ENCODE data around the gene CSMD2. TPM values are rescaled to one million over a fixed set of nuclear protein-coding genes. Genes with fewer than 3 reads are reported as not detected.

Gene CSMD2
- total and polyA plus RNA-seq, 4 experiments from 2014 or later, result not detected

- Histone ChIP-seq H3K4me1 (ENCODE audit: insufficient read depth, low read length) (no peaks in the 10 kb centered on the region), H3K4me3 (ENCODE audit: low read length in 2 of 2) (no peak overlapping the region), H3K27ac (ENCODE audit: low read depth, low read length) (no peak overlapping the region), H3K27me3 (ENCODE audit: insufficient read depth, low read length) (peaks cover 5% of the 10 kb centered on the region), H3K36me3 (ENCODE audit: insufficient read depth, low read length) (no peaks in the 10 kb centered on the region), H3K9me3 (ENCODE audit: control insufficient read depth in 1 of 2, low read length in 2 of 2) (no peaks in the 10 kb centered on the region)
- no peaks in the 10 kb centered on the region for H3K9me3 Mint-ChIP-seq
- CTCF ChIA-PET (ENCODE audit: partially characterized antibody), result interaction anchor here (1.5 to 1.9 kb wide), 2 partner anchors 9 to 11 kb away, joined by 4 to 13 read pairs; no protein-coding TSS in a partner anchor
- no peak overlapping the region for H3K4me3 Mint-ChIP-seq
- intact Hi-C loops (cut with micrococcal nuclease), result no loop called here
- POLR2A ChIA-PET (ENCODE audit: partially characterized antibody), result no interaction called here
- H3K27me3 Mint-ChIP-seq, result peaks cover 17 to 29% of the 10 kb centered on the region in 2 donors
- H3K36me3 Mint-ChIP-seq, result no peaks in the 10 kb centered on the region
- no peaks in the 10 kb centered on the region for H3K4me1 Mint-ChIP-seq
- peak overlapping the region in 1 of 7 donors; percentile 48 for H3K27ac Mint-ChIP-seq
- DNase-seq, result no peak
These were observed 541.2 kb downstream of the CSMD2 start for GRCh38 chr1:33623811-33624210.

GRCh38 chr1:33622757-33623156, 542.3 kb downstream of the CSMD2 start:
- Histone ChIP-seq H3K4me3 (ENCODE audit: low read length in 2 of 2) (no peak overlapping the region), H3K9me3 (ENCODE audit: control insufficient read depth in 1 of 2, low read length in 2 of 2) (no peaks in the 10 kb centered on the region), H3K27ac (ENCODE audit: low read depth, low read length) (no peak overlapping the region), H3K36me3 (ENCODE audit: insufficient read depth, low read length) (no peaks in the 10 kb centered on the region), H3K27me3 (ENCODE audit: insufficient read depth, low read length) (peaks cover 5% of the 10 kb centered on the region), H3K4me1 (ENCODE audit: insufficient read depth, low read length) (no peaks in the 10 kb centered on the region)
- intact Hi-C loops (cut with micrococcal nuclease), result no loop called here
- Mint-ChIP-seq H3K27me3 (peaks cover 16 to 32% of the 10 kb centered on the region in 2 donors), H3K36me3 (no peaks in the 10 kb centered on the region), H3K4me1 (no peaks in the 10 kb centered on the region), H3K27ac (peak overlapping the region in 1 of 7 donors; percentile 12), H3K9me3 (no peaks in the 10 kb centered on the region), H3K4me3 (no peak overlapping the region)
- DNase-seq, result no peak
- ChIA-PET POLR2A (ENCODE audit: partially characterized antibody) (no interaction called here), CTCF (ENCODE audit: partially characterized antibody) (interaction anchor here (1.9 kb wide), 1 partner anchor 10 kb away, joined by 13 read pairs; no protein-coding TSS in a partner anchor)

GRCh38 chr1:33618636-33619035, 546.4 kb downstream of the CSMD2 start:
- H3K27ac Mint-ChIP-seq, result no peak overlapping the region
- CTCF ChIA-PET (ENCODE audit: partially characterized antibody), result no interaction called here
- H3K4me3 Mint-ChIP-seq, result no peak overlapping the region
- H3K9me3 Mint-ChIP-seq, result no peaks in the 10 kb centered on the region
- peaks cover 26 to 38% of the 10 kb centered on the region in 2 donors for H3K27me3 Mint-ChIP-seq
- Histone ChIP-seq H3K27me3 (ENCODE audit: insufficient read depth, low read length) (no peaks in the 10 kb centered on the region), H3K36me3 (ENCODE audit: insufficient read depth, low read length) (no peaks in the 10 kb centered on the region), H3K9me3 (ENCODE audit: control insufficient read depth in 1 of 2, low read length in 2 of 2) (no peaks in the 10 kb centered on the region), H3K4me3 (ENCODE audit: low read length in 2 of 2) (no peak overlapping the region), H3K4me1 (ENCODE audit: insufficient read depth, low read length) (no peaks in the 10 kb centered on the region), H3K27ac (ENCODE audit: low read depth, low read length) (no peak overlapping the region)
- intact Hi-C loops (cut with micrococcal nuclease), result no loop called here
- DNase-seq, result no peak
- POLR2A ChIA-PET (ENCODE audit: partially characterized antibody), result no interaction called here
- no peaks in the 10 kb centered on the region for H3K36me3 Mint-ChIP-seq
- no peaks in the 10 kb centered on the region for H3K4me1 Mint-ChIP-seq

GRCh38 chr1:33617451-33617850, 547.6 kb downstream of the CSMD2 start:
- H3K4me3 Mint-ChIP-seq, result no peak overlapping the region
- H3K4me3 ChIP-seq (ENCODE audit: low read length in 2 of 2), result no peak overlapping the region
- H3K27me3 Mint-ChIP-seq, result peaks cover 31 to 39% of the 10 kb centered on the region in 2 donors
- no peak overlapping the region for H3K27ac Mint-ChIP-seq
- H3K27me3 ChIP-seq (ENCODE audit: insufficient read depth, low read length), result no peaks in the 10 kb centered on the region
- H3K9me3 Mint-ChIP-seq, result no peaks in the 10 kb centered on the region
- intact Hi-C loops (cut with micrococcal nuclease), result no loop called here
- ChIA-PET POLR2A (ENCODE audit: partially characterized antibody) (no interaction called here), CTCF (ENCODE audit: partially characterized antibody) (interaction anchor here (1.2 to 1.6 kb wide), 2 partner anchors 14 to 16 kb away, joined by 3 to 4 read pairs; no protein-coding TSS in a partner anchor)
- no peaks in the 10 kb centered on the region for H3K4me1 ChIP-seq (ENCODE audit: insufficient read depth, low read length)
- no peaks in the 10 kb centered on the region for H3K9me3 ChIP-seq (ENCODE audit: control insufficient read depth in 1 of 2, low read length in 2 of 2)
- no peaks in the 10 kb centered on the region for H3K36me3 ChIP-seq (ENCODE audit: insufficient read depth, low read length)
- H3K36me3 Mint-ChIP-seq, result no peaks in the 10 kb centered on the region
- H3K27ac ChIP-seq (ENCODE audit: low read depth, low read length), result no peak overlapping the region
- no peak for DNase-seq
- no peaks in the 10 kb centered on the region for H3K4me1 Mint-ChIP-seq

GRCh38 chr1:33616780-33617179, 548.2 kb downstream of the CSMD2 start:
- DNase-seq, result no peak
- Mint-ChIP-seq H3K4me3 (no peak overlapping the region), H3K27ac (no peak overlapping the region), H3K36me3 (no peaks in the 10 kb centered on the region), H3K9me3 (no peaks in the 10 kb centered on the region), H3K27me3 (peaks cover 31 to 39% of the 10 kb centered on the region in 2 donors), H3K4me1 (no peaks in the 10 kb centered on the region)
- no peak overlapping the region for H3K27ac ChIP-seq (ENCODE audit: low read depth, low read length)
- H3K4me1 ChIP-seq (ENCODE audit: insufficient read depth, low read length), result no peaks in the 10 kb centered on the region
- POLR2A ChIA-PET (ENCODE audit: partially characterized antibody), result no interaction called here
- no peaks in the 10 kb centered on the region for H3K27me3 ChIP-seq (ENCODE audit: insufficient read depth, low read length)
- H3K9me3 ChIP-seq (ENCODE audit: control insufficient read depth in 1 of 2, low read length in 2 of 2), result no peaks in the 10 kb centered on the region
- intact Hi-C loops (cut with micrococcal nuclease), result no loop called here
- CTCF ChIA-PET (ENCODE audit: partially characterized antibody), result interaction anchor here (1.2 to 1.6 kb wide), 2 partner anchors 14 to 17 kb away, joined by 3 to 4 read pairs; no protein-coding TSS in a partner anchor
- H3K36me3 ChIP-seq (ENCODE audit: insufficient read depth, low read length), result no peaks in the 10 kb centered on the region
- H3K4me3 ChIP-seq (ENCODE audit: low read length in 2 of 2), result no peak overlapping the region

GRCh38 chr1:33615546-33615945, 549.5 kb downstream of the CSMD2 start:
- H3K27me3 ChIP-seq (ENCODE audit: insufficient read depth, low read length), result no peaks in the 10 kb centered on the region
- H3K36me3 ChIP-seq (ENCODE audit: insufficient read depth, low read length), result no peaks in the 10 kb centered on the region
- CTCF ChIA-PET (ENCODE audit: partially characterized antibody), result interaction anchor here (0.6 kb wide), 1 partner anchor 62 kb away, joined by 3 read pairs; no protein-coding TSS in a partner anchor
- H3K4me3 Mint-ChIP-seq, result no peak overlapping the region
- H3K27me3 Mint-ChIP-seq, result peaks cover 26 to 32% of the 10 kb centered on the region in 2 donors
- H3K27ac ChIP-seq (ENCODE audit: low read depth, low read length), result no peak overlapping the region
- H3K27ac Mint-ChIP-seq, result no peak overlapping the region
- no peak overlapping the region for H3K4me3 ChIP-seq (ENCODE audit: low read length in 2 of 2)
- no peaks in the 10 kb centered on the region for H3K9me3 Mint-ChIP-seq
- POLR2A ChIA-PET (ENCODE audit: partially characterized antibody), result no interaction called here
- DNase-seq, result no peak
- H3K4me1 Mint-ChIP-seq, result no peaks in the 10 kb centered on the region
- H3K36me3 Mint-ChIP-seq, result no peaks in the 10 kb centered on the region
- no peaks in the 10 kb centered on the region for H3K4me1 ChIP-seq (ENCODE audit: insufficient read depth, low read length)
- no peaks in the 10 kb centered on the region for H3K9me3 ChIP-seq (ENCODE audit: control insufficient read depth in 1 of 2, low read length in 2 of 2)
- intact Hi-C loops (cut with micrococcal nuclease), result no loop called here

- DNase-seq, result no peak
- Mint-ChIP-seq H3K36me3 (no peaks in the 10 kb centered on the region), H3K4me1 (no peaks in the 10 kb centered on the region), H3K4me3 (no peak overlapping the region), H3K27ac (no peak overlapping the region), H3K9me3 (no peaks in the 10 kb centered on the region), H3K27me3 (peaks cover 10 to 17% of the 10 kb centered on the region in 2 donors)
- H3K4me1 ChIP-seq (ENCODE audit: insufficient read depth, low read length), result no peaks in the 10 kb centered on the region
- intact Hi-C loops (cut with micrococcal nuclease), result no loop called here
- no peak overlapping the region for H3K4me3 ChIP-seq (ENCODE audit: low read length in 2 of 2)
- CTCF ChIA-PET (ENCODE audit: partially characterized antibody), result interaction anchor here (1.3 to 1.7 kb wide), 3 partner anchors 9 to 22 kb away, joined by 3 to 7 read pairs (median 4); no protein-coding TSS in a partner anchor
- no peak overlapping the region for H3K27ac ChIP-seq (ENCODE audit: low read depth, low read length)
- H3K27me3 ChIP-seq (ENCODE audit: insufficient read depth, low read length), result no peaks in the 10 kb centered on the region
- POLR2A ChIA-PET (ENCODE audit: partially characterized antibody), result no interaction called here
- no peaks in the 10 kb centered on the region for H3K9me3 ChIP-seq (ENCODE audit: control insufficient read depth in 1 of 2, low read length in 2 of 2)
- no peaks in the 10 kb centered on the region for H3K36me3 ChIP-seq (ENCODE audit: insufficient read depth, low read length)
These were observed 554.1 kb downstream of the CSMD2 start for GRCh38 chr1:33610864-33611455.
